Activated naive CD8-positive, alpha-beta T cell treated with anti-CD3 and anti-CD28 coated beads, Interleukin-2, amount 50 U/mL, for 24 hours (primary cell): ENCODE data around the gene SEPTIN8.

Source experiments
- ATAC-seq: fragments of 150-1000 bp; cut with Tn5 transposase; one replicate; pipeline ENCODE4 v1.10.0; 2021
- DNase-seq: peaks from one replicate; pipeline ENCODE4 v3.0.0; 2021
- H3K27ac Mint-ChIP-seq: one replicate; pipeline ENCODE4 v1.8.0; 2021; ENCODE audit warnings: mild to moderate bottlenecking, mixed read lengths
- H3K27me3 Mint-ChIP-seq: one replicate; pipeline ENCODE4 v1.8.0; 2021; ENCODE audit warnings: mixed read lengths
- H3K36me3 Mint-ChIP-seq: one replicate; pipeline ENCODE4 v1.8.0; 2021; ENCODE audit warnings: low read depth, mixed read lengths
- H3K4me1 Mint-ChIP-seq: one replicate; pipeline ENCODE4 v1.8.0; 2021; ENCODE audit warnings: mixed read lengths
- H3K4me3 Mint-ChIP-seq: one replicate; pipeline ENCODE4 v1.8.0; 2021; ENCODE audit warnings: mild to moderate bottlenecking, moderate library complexity, mixed read lengths
- H3K9me3 Mint-ChIP-seq: one replicate; pipeline ENCODE4 v1.8.0; 2021; ENCODE audit warnings: mixed read lengths

SEPTIN8 gene

GRCh38 chr5:132768485-132768868 lies 8.6 kb downstream of the SEPTIN8 start:
- Mint-ChIP-seq H3K36me3 (peaks cover 1% of the 10 kb centered on the region), H3K27ac (no peak overlapping the region), H3K27me3 (no peaks in the 10 kb centered on the region), H3K4me1 (no peaks in the 10 kb centered on the region), H3K9me3 (no peaks in the 10 kb centered on the region), H3K4me3 (no peak overlapping the region)
- DNase-seq, result no peak
- ATAC-seq, result no peak

- Mint-ChIP-seq H3K36me3 (peaks cover 1% of the 10 kb centered on the region), H3K27me3 (no peaks in the 10 kb centered on the region), H3K4me1 (no peaks in the 10 kb centered on the region), H3K4me3 (no peak overlapping the region), H3K9me3 (no peaks in the 10 kb centered on the region), H3K27ac (no peak overlapping the region)
- ATAC-seq (no peak), DNase-seq (no peak)
Observed at GRCh38 chr5:132767150-132767549, 9.9 kb downstream of the SEPTIN8 start.

- peaks cover 1% of the 10 kb centered on the region for H3K36me3 Mint-ChIP-seq
- H3K27ac Mint-ChIP-seq, result no peak overlapping the region
- H3K27me3 Mint-ChIP-seq, result no peaks in the 10 kb centered on the region
- DNase-seq (no peak), ATAC-seq (no peak)
- H3K4me3 Mint-ChIP-seq, result no peak overlapping the region
- H3K9me3 Mint-ChIP-seq, result no peaks in the 10 kb centered on the region
- H3K4me1 Mint-ChIP-seq, result no peaks in the 10 kb centered on the region
Observed at GRCh38 chr5:132766806-132767055, 10.3 kb downstream of the SEPTIN8 start.

- Mint-ChIP-seq H3K4me3 (no peak overlapping the region), H3K27me3 (no peaks in the 10 kb centered on the region), H3K36me3 (peaks cover 1% of the 10 kb centered on the region), H3K4me1 (no peaks in the 10 kb centered on the region), H3K9me3 (no peaks in the 10 kb centered on the region), H3K27ac (no peak overlapping the region)
- no peak for ATAC-seq
- DNase-seq, result no peak
Observed at GRCh38 chr5:132766020-132766805, 10.8 kb downstream of the SEPTIN8 start.

- Mint-ChIP-seq H3K36me3 (peaks cover 3% of the 10 kb centered on the region), H3K27me3 (no peaks in the 10 kb centered on the region), H3K4me3 (no peak overlapping the region), H3K4me1 (no peaks in the 10 kb centered on the region), H3K27ac (no peak overlapping the region), H3K9me3 (no peaks in the 10 kb centered on the region)
- DNase-seq, result no peak
- no peak for ATAC-seq
Observed at GRCh38 chr5:132765311-132766019, 11.6 kb downstream of the SEPTIN8 start.

GRCh38 chr5:132764671-132765238 lies 12.3 kb downstream of the SEPTIN8 start:
- H3K27ac Mint-ChIP-seq, result no peak overlapping the region
- H3K4me1 Mint-ChIP-seq, result no peaks in the 10 kb centered on the region
- H3K36me3 Mint-ChIP-seq, result peaks cover 3% of the 10 kb centered on the region
- no peak for ATAC-seq
- no peaks in the 10 kb centered on the region for H3K27me3 Mint-ChIP-seq
- H3K4me3 Mint-ChIP-seq, result no peak overlapping the region
- H3K9me3 Mint-ChIP-seq, result no peaks in the 10 kb centered on the region
- no peak for DNase-seq

- Mint-ChIP-seq H3K27ac (no peak overlapping the region), H3K9me3 (no peaks in the 10 kb centered on the region), H3K27me3 (no peaks in the 10 kb centered on the region), H3K4me3 (no peak overlapping the region), H3K4me1 (no peaks in the 10 kb centered on the region), H3K36me3 (peaks cover 3% of the 10 kb centered on the region)
- ATAC-seq (no peak), DNase-seq (no peak)
Observed at GRCh38 chr5:132764051-132764450, 13.0 kb downstream of the SEPTIN8 start.

GRCh38 chr5:132763181-132764036 lies 13.6 kb downstream of the SEPTIN8 start:
- H3K36me3 Mint-ChIP-seq, result peaks cover 3% of the 10 kb centered on the region
- DNase-seq, result no peak

GRCh38 chr5:132762246-132763000 lies 14.6 kb downstream of the SEPTIN8 start:
- no peak for ATAC-seq
- DNase-seq, result no peak
- H3K27ac Mint-ChIP-seq, result no peak overlapping the region
- H3K9me3 Mint-ChIP-seq, result no peaks in the 10 kb centered on the region
- H3K4me3 Mint-ChIP-seq, result no peak overlapping the region
- H3K4me1 Mint-ChIP-seq, result no peaks in the 10 kb centered on the region
- H3K27me3 Mint-ChIP-seq, result no peaks in the 10 kb centered on the region
- H3K36me3 Mint-ChIP-seq, result peaks cover 3% of the 10 kb centered on the region

More at GRCh38 chr5:132763181-132764036, 13.6 kb downstream of the SEPTIN8 start:
- no peak overlapping the region for H3K4me3 Mint-ChIP-seq
- H3K27ac Mint-ChIP-seq, result no peak overlapping the region
- no peak for ATAC-seq
- H3K9me3 Mint-ChIP-seq, result no peaks in the 10 kb centered on the region
- H3K4me1 Mint-ChIP-seq, result no peaks in the 10 kb centered on the region
- no peaks in the 10 kb centered on the region for H3K27me3 Mint-ChIP-seq

- H3K4me3 Mint-ChIP-seq, result no peak overlapping the region
- H3K9me3 Mint-ChIP-seq, result no peaks in the 10 kb centered on the region
- H3K27ac Mint-ChIP-seq, result no peak overlapping the region
- no peaks in the 10 kb centered on the region for H3K4me1 Mint-ChIP-seq
- peaks cover 3% of the 10 kb centered on the region for H3K36me3 Mint-ChIP-seq
- DNase-seq, result no peak
- H3K27me3 Mint-ChIP-seq, result no peaks in the 10 kb centered on the region
- ATAC-seq, result no peak
Observed at GRCh38 chr5:132761321-132762240, 15.5 kb downstream of the SEPTIN8 start.

GRCh38 chr5:132760601-132761317 lies 16.3 kb downstream of the SEPTIN8 start:
- H3K27ac Mint-ChIP-seq, result no peak overlapping the region
- no peak overlapping the region for H3K4me3 Mint-ChIP-seq
- H3K36me3 Mint-ChIP-seq, result peaks cover 3% of the 10 kb centered on the region
- H3K9me3 Mint-ChIP-seq, result no peaks in the 10 kb centered on the region
- ATAC-seq (no peak), DNase-seq (no peak)
- no peaks in the 10 kb centered on the region for H3K27me3 Mint-ChIP-seq
- H3K4me1 Mint-ChIP-seq, result no peaks in the 10 kb centered on the region

- no peaks in the 10 kb centered on the region for H3K27me3 Mint-ChIP-seq
- H3K9me3 Mint-ChIP-seq, result no peaks in the 10 kb centered on the region
- H3K27ac Mint-ChIP-seq, result no peak overlapping the region
- DNase-seq (no peak), ATAC-seq (no peak)
- peaks cover 3% of the 10 kb centered on the region for H3K36me3 Mint-ChIP-seq
- H3K4me1 Mint-ChIP-seq, result peaks cover 3% of the 10 kb centered on the region
- H3K4me3 Mint-ChIP-seq, result no peak overlapping the region
Observed at GRCh38 chr5:132760049-132760420, 17.0 kb downstream of the SEPTIN8 start.
